Omental fat pad (tissue), 4 donors: ENCODE results near the gene NUP155. TPM values are rescaled to one million over a fixed set of nuclear protein-coding genes. Genes with fewer than 3 reads are reported as not detected.

ENCODE experiments used
- ATAC-seq: fragments of 150-250 bp; one replicate; pipeline ENCODE4 v1.9.1; 2016; ENCODE audit warnings: mild to moderate bottlenecking, moderate library complexity; ENCODE audit not compliant: low FRiP score
- DNase-seq: peaks from one replicate; pipeline ENCODE4 v3.0.0-alpha.2; 2019; ENCODE audit warnings: low spot score
- CTCF ChIP-seq, 3 donors: fragments of 450-650 bp; IDR thresholded peaks; one replicate each; pipeline ENCODE4 v1.5.1; 2016 to 2017; ENCODE audit warnings: antibody characterized with exemption in 3 of 3, mild to moderate bottlenecking in 3 of 3, moderate library complexity in 2 of 3
- small RNA-seq: library from RNA; depleted of rRNA; stranded (forward); fragments of <200 nt; gene quantifications from one replicate; pipeline ENCODE3, GENCODE V24; 2016
- total RNA-seq, 4 donors: library from RNA; depleted of rRNA; stranded (reverse); fragments of >200 nt; gene quantifications; one replicate each; pipeline ENCODE4 v1.1.0, GENCODE V29; 2016

NUP155 gene
- total RNA-seq, 4 donors from 2014 or later: 17.8 to 28.7 (median 23.4) TPM

GRCh38 chr5:37248421-37248969 lies 122.4 kb downstream of the NUP155 start:
- DNase-seq (no peak), ATAC-seq (no peak)
- TF ChIP-seq CTCF (IDR thresholded peaks at IDR 0.05): no peak

- no peak for ATAC-seq
- no peak for TF ChIP-seq CTCF (IDR thresholded peaks at IDR 0.05)
- DNase-seq: no peak
Measured at GRCh38 chr5:37247496-37247895, 123.4 kb downstream of the NUP155 start.

GRCh38 chr5:37247036-37247435 lies 123.9 kb downstream of the NUP155 start:
- ATAC-seq (no peak), DNase-seq (no peak)
- no peak for TF ChIP-seq CTCF (IDR thresholded peaks at IDR 0.05)

Small RNA genes within 50 kb of the gene (small RNA-seq; reads per million reads assigned to genes)
- not detected for gene RNU7-75P

Other genes starting within 250 kb of the NUP155 start
- 10 to 100 TPM; 15.9 to 32.6 (median 27.1) TPM for gene CPLANE1, start 121.7 kb downstream of the NUP155 start, total RNA-seq
- 10 to 100 TPM; 17.4 to 37.7 (median 24.0) TPM for gene WDR70, start 8.2 kb upstream of the NUP155 start, total RNA-seq